ACC112 (cell line): Measurements from ENCODE around the gene TMEM256.

Experiments used
- H2AFZ ChIP-seq: fragments of 200-600 bp; sonication (generic); one replicate; pipeline ENCODE4 v1.6.0; 2017; ENCODE audit warnings: antibody characterized with exemption, low read length; ENCODE audit not compliant: unreplicated experiment
- H3K27ac ChIP-seq: fragments of 200-600 bp; sonication (generic); 2 replicates; pipeline ENCODE4 v1.5.1; 2014; ENCODE audit warnings: low read depth, mild to moderate bottlenecking, antibody characterized with exemption, low read length, moderate library complexity
- H3K27me3 ChIP-seq: fragments of 200-600 bp; sonication (generic); 2 replicates; pipeline ENCODE4 v1.6.1; 2014; ENCODE audit warnings: mild to moderate bottlenecking, antibody characterized with exemption, low read length, moderate library complexity, mixed read lengths; ENCODE audit not compliant: insufficient read depth
- H3K36me3 ChIP-seq: fragments of 200-600 bp; sonication (generic); 2 replicates; pipeline ENCODE4 v1.6.1; 2016; ENCODE audit warnings: mild to moderate bottlenecking, antibody characterized with exemption, low read length, moderate library complexity, mixed read lengths; ENCODE audit not compliant: insufficient read depth
- H3K4me1 ChIP-seq: fragments of 200-600 bp; sonication (generic); one replicate; pipeline ENCODE4 v1.6.1; 2016; ENCODE audit warnings: low read length, mixed read lengths; ENCODE audit not compliant: insufficient read depth, unreplicated experiment, control insufficient read depth
- H3K4me3 ChIP-seq: fragments of 200-600 bp; sonication (generic); 2 replicates; pipeline ENCODE4 v1.5.1; 2014; ENCODE audit warnings: mild to moderate bottlenecking, low read depth, low read length
- H3K79me2 ChIP-seq: fragments of 200-600 bp; sonication (generic); one replicate; pipeline ENCODE4 v1.6.0; 2016; ENCODE audit warnings: low read length; ENCODE audit not compliant: control insufficient read depth, unreplicated experiment, insufficient read depth

Gene TMEM256

DNA sequence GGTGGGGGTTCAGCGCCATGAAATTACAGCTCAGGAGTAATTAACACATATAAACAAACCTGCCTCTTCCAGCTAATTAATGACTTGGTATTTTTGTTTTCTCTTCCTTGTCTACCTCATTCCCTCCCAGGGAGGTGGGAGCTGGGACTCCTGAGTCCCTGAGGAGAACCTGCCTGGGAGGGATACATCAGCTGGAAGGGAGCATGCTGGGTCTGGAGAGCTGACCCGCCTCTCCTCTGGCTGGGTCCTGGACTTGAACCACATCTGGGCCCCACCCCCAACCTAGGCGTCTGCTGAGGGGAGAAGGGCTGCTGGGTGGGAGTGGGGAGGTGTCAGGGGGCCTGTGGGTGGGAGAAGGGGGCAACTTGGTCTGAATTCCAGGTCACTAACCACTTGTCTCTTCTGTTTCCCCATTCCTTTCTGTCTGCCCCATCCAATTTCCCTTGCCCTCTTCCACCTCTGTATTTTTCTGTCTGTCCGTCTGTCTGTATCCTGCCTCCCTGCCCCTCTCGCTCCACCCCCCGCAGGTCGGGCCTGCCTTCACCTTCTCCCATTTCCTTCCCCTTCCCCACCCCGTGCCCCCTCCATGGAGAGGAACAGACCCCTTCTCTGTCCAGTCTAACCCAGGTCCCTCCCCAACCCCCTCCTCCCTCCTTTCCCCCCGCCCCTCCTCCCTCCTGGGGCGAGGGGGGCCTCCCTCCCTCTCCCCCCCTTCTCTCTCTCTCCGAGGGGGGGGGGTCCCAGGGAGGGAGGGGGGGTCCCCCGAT lies 3.8 kb upstream of the TMEM256 start, which contains the start of gene NLGN2:
NLGN2 (plus strand) TSS at position 361 of the 767 bp plus-strand sequence. CDS start 411 bp downstream, outside the sequence.
- Histone ChIP-seq H3K36me3 (0 out of 2 replicates have a peak, but pooled peaks cover 7% of the 10 kb centered on the region), H3K4me3 (no peak within 1 kb of the TSS; the same call in 1 of the 2 replicates), H3K79me2 (peaks cover 23% of the 10 kb centered on the region), H3K4me1 (peaks cover 8% of the 10 kb centered on the region), H2AFZ (no peak within 1 kb of the TSS), H3K27me3 (no peaks in the 10 kb centered on the region), H3K27ac (no peak within 1 kb of the TSS)

- Histone ChIP-seq H2AFZ (no peak overlapping the region), H3K4me3 (no peak overlapping the region; the same call in 1 of the 2 replicates), H3K27ac (no peak overlapping the region), H3K27me3 (no peaks in the 10 kb centered on the region), H3K36me3 (0 out of 2 replicates have a peak, but pooled peaks cover 7% of the 10 kb centered on the region), H3K4me1 (peaks cover 9% of the 10 kb centered on the region), H3K79me2 (peaks cover 24% of the 10 kb centered on the region)
Observed at GRCh38 chr17:7407082-7407481, 3.2 kb upstream of the TMEM256 start.

- peak overlapping the region; percentile 89 for H3K4me3 ChIP-seq
- peaks cover 26% of the 10 kb centered on the region for H3K79me2 ChIP-seq
- no peaks in the 10 kb centered on the region for H3K27me3 ChIP-seq
- no peak overlapping the region for H3K27ac ChIP-seq
- no peak overlapping the region for H2AFZ ChIP-seq
- H3K36me3 ChIP-seq, result 0 out of 2 replicates have a peak, but pooled peaks cover 7% of the 10 kb centered on the region
- H3K4me1 ChIP-seq, result peaks cover 9% of the 10 kb centered on the region
Observed at GRCh38 chr17:7406235-7406825, 2.4 kb upstream of the TMEM256 start.

- Histone ChIP-seq H2AFZ (peak overlapping the region; percentile 85), H3K27me3 (no peaks in the 10 kb centered on the region), H3K27ac (no peak overlapping the region), H3K79me2 (peaks cover 26% of the 10 kb centered on the region), H3K4me3 (peak overlapping the region; percentile 89), H3K36me3 (0 out of 2 replicates have a peak, but pooled peaks cover 7% of the 10 kb centered on the region), H3K4me1 (peaks cover 9% of the 10 kb centered on the region)
Observed at GRCh38 chr17:7405350-7406234, 1.7 kb upstream of the TMEM256 start.

DNA sequence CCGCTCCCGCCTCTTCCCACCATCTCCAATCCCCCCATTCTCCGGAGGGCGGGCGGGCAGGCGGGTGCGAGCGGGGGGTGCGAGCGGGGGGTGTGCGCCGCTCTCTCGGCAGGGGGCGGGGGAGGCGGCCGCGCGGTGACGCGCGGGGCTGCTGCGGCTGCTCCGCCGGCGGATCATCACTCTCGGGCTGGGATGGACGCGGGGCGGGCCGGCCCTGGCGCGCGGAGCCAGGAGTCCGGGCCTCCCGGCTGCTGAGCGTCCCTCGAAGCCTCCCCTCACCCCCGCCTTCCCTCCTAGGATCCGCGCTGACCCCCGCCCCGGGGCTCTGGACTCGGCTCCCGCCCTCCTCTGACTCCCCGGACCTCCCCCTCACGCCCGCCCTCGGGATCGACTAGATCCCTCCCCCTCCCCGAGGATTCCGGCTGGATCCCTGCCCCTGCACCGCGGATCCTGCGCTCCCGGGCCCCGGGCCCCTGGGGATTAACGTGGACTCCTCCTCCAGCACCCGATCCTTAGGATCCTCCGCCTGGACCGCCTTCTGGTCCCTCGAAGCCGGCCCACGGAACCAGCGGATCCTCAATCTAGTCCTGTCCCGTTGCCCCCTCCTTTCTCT lies 946 bp upstream of the TMEM256 start:
- peak overlapping the region; percentile 85 for H2AFZ ChIP-seq
- peak overlapping the region; percentile 89 for H3K4me3 ChIP-seq
- H3K27ac ChIP-seq, result no peak overlapping the region

DNA sequence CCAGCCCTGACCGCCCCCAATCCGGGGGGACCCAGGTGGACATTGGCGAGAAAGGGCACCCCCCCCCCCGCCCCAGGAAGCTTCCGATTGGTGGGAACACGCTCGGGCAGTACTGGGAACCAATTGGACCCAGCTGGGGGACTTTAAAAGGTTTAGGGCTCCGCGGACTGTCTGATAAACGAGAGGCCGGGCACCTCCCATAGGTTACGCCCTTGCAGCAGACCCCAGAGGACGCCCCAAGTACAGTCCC lies 245 bp downstream of the TMEM256 start:
- peak overlapping the region; percentile 17 for H3K27ac ChIP-seq
- H3K4me1 ChIP-seq, result peaks cover 9% of the 10 kb centered on the region
- peaks cover 26% of the 10 kb centered on the region for H3K79me2 ChIP-seq
- H3K36me3 ChIP-seq, result no peaks in the 10 kb centered on the region
- no peaks in the 10 kb centered on the region for H3K27me3 ChIP-seq
- peak overlapping the region; percentile 77 for H2AFZ ChIP-seq
- H3K4me3 ChIP-seq, result peak overlapping the region; percentile 89

More for the DNA sequence above, 946 bp upstream of the TMEM256 start:
- H3K27me3 ChIP-seq, result no peaks in the 10 kb centered on the region
- 0 out of 2 replicates have a peak, but pooled peaks cover 7% of the 10 kb centered on the region for H3K36me3 ChIP-seq
- H3K79me2 ChIP-seq, result peaks cover 26% of the 10 kb centered on the region
- H3K4me1 ChIP-seq, result peaks cover 9% of the 10 kb centered on the region

GRCh38 chr17:7403043-7403726 lies 712 bp downstream of the TMEM256 start:
- Histone ChIP-seq H3K36me3 (no peaks in the 10 kb centered on the region), H2AFZ (peak overlapping the region; percentile 77), H3K27me3 (no peaks in the 10 kb centered on the region), H3K4me3 (peak overlapping the region; percentile 89), H3K4me1 (peaks cover 9% of the 10 kb centered on the region), H3K79me2 (peaks cover 26% of the 10 kb centered on the region), H3K27ac (peak overlapping the region; percentile 17)

DNA sequence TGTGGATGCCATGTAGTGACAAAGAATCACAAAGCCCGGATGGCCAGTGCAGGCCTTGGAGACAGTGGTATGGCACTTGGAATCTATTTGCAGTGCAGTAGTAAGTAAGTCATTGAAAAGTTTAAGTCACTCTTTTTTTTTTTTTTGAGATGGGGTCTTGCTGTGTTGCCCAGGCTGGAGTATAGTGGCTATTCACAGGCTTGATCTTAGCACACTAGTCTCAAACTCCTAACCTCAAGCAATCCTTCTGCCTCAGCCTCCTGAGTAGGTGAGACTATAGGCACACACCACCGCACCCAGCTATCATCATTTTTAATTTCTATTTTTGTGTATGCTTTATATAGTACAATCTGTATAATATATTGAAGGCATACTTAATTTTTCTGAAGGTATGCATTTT lies 5.3 kb downstream of the TMEM256 start:
- no peaks in the 10 kb centered on the region for H3K27me3 ChIP-seq
- no peak overlapping the region for H3K4me3 ChIP-seq
- H3K27ac ChIP-seq, result no peak overlapping the region
- H3K79me2 ChIP-seq, result peaks cover 10% of the 10 kb centered on the region
- peaks cover 6% of the 10 kb centered on the region for H3K4me1 ChIP-seq
- H3K36me3 ChIP-seq, result no peaks in the 10 kb centered on the region
- no peak overlapping the region for H2AFZ ChIP-seq

DNA sequence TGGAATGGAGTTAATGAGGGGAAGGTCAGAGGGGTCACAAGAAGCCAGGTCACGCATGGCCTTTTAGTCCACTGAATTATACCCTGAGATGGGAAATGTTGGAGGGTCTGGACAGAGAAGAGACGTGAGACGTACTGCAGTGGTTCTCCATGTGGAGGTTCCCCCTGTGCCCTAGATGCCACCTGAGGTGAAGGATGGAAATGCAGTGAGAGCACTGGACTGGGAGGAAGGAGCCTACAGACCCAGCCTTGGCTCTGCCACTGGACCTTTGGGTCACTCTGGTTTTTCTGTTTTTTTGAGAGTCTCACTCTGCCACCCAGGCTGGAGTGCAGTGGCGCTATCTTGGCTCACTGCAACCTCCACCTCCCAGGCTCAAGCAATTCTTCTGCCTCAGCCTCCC lies 7.8 kb downstream of the TMEM256 start:
- H3K36me3 ChIP-seq, result peaks cover under 1% of the 10 kb centered on the region; the same call in 1 of the 2 replicates
- H3K27me3 ChIP-seq, result no peaks in the 10 kb centered on the region
- peaks cover 4% of the 10 kb centered on the region for H3K4me1 ChIP-seq
- no peak overlapping the region for H3K4me3 ChIP-seq
- peaks cover 5% of the 10 kb centered on the region for H3K79me2 ChIP-seq
- no peak overlapping the region for H3K27ac ChIP-seq
- H2AFZ ChIP-seq, result no peak overlapping the region
